IMR-90 (cell line): ENCODE measurements around the gene TMEM132A. TPM values are rescaled to one million over a fixed set of nuclear protein-coding genes. Genes with fewer than 3 reads are reported as not detected.

ENCODE experiments used
- ATAC-seq: fragments of 200-7000 bp; cut with Tn5 transposase; 2 replicates; pipeline ENCODE4 v1.9.1; 2020; ENCODE audit warnings: low read depth, mild to moderate bottlenecking, moderate library complexity
- BruUV-seq: library from RNA; stranded (reverse); fragments of 400-500 nt; replicated peaks from 2 replicates; lab custom pipeline; 2021; lab: Mats Ljungman, UMichigan
- CTCF ChIA-PET: fragments of 300-600 bp; formaldehyde crosslinking; extraction: SDS; loops from one replicate; lab custom pipeline; 2021; ENCODE audit warnings: antibody characterized with exemption; lab: Yijun Ruan, JAX
- POLR2A ChIA-PET: fragments of 300-600 bp; sonication (Branson Sonifier 250); formaldehyde crosslinking; loops from one replicate; lab custom pipeline; 2022; ENCODE audit warnings: antibody characterized with exemption; ENCODE audit not compliant: unreplicated experiment; lab: Charles Lee
- DNase-seq: peaks from one replicate; pipeline ENCODE4 v3.0.0; 2013
- H2AFZ ChIP-seq: replicated peaks from 2 replicates; pipeline ENCODE3; 2013; ENCODE audit warnings: low read length, mild to moderate bottlenecking; ENCODE audit not compliant: poor library complexity
- H2AK5ac ChIP-seq: 2 replicates; pipeline ENCODE4 v1.6.1; 2013; ENCODE audit warnings: low read depth, low read length, inconsistent platforms
- H2AK9ac ChIP-seq: replicated peaks from 2 replicates; pipeline ENCODE3; 2013; ENCODE audit warnings: mild to moderate bottlenecking, low read depth, low read length, moderate library complexity; ENCODE audit not compliant: poor library complexity
- H2BK120ac ChIP-seq: 2 replicates; pipeline ENCODE4 v1.6.1; 2013; ENCODE audit warnings: low read depth, low read length, inconsistent platforms
- H2BK15ac ChIP-seq: 3 replicates; pipeline ENCODE4 v1.6.1; 2013; ENCODE audit warnings: low read depth, low read length, inconsistent platforms
- H2BK20ac ChIP-seq: 2 replicates; pipeline ENCODE4 v1.6.1; 2013; ENCODE audit warnings: low read depth, mild to moderate bottlenecking, inconsistent platforms, low read length, moderate library complexity
- H2BK5ac ChIP-seq: 2 replicates; pipeline ENCODE4 v1.6.1; 2013; ENCODE audit warnings: mild to moderate bottlenecking, low read depth, low read length, inconsistent platforms; ENCODE audit not compliant: poor library complexity, severe bottlenecking
- H3K14ac ChIP-seq: replicated peaks from 2 replicates; pipeline ENCODE4 v1.6.1; 2013; ENCODE audit warnings: low read depth, low read length, inconsistent platforms
- H3K18ac ChIP-seq: 2 replicates; pipeline ENCODE4 v1.6.1; 2013; ENCODE audit warnings: low read depth, low read length, control low read depth
- H3K23ac ChIP-seq: 2 replicates; pipeline ENCODE4 v1.6.1; 2013; ENCODE audit warnings: low read depth, low read length, inconsistent platforms
- H3K27ac ChIP-seq: 2 replicates; pipeline ENCODE4 v1.5.1; 2013; ENCODE audit warnings: mild to moderate bottlenecking, control low read depth, low read length; ENCODE audit not compliant: insufficient read depth
- H3K27me3 ChIP-seq: 2 replicates; pipeline ENCODE4 v1.6.1; 2013; ENCODE audit warnings: low read length; ENCODE audit not compliant: control insufficient read depth, insufficient read depth
- H3K36me3 ChIP-seq: 2 replicates; pipeline ENCODE4 v1.6.1; 2013; ENCODE audit warnings: low read length, mixed read lengths; ENCODE audit not compliant: control insufficient read depth, insufficient read depth
- H3K4ac ChIP-seq: 2 replicates; pipeline ENCODE4 v1.6.1; 2013; ENCODE audit warnings: low read depth, low read length, inconsistent platforms
- H3K4me1 ChIP-seq: 2 replicates; pipeline ENCODE4 v1.6.1; 2013; ENCODE audit warnings: low read length, mixed read lengths; ENCODE audit not compliant: control insufficient read depth, insufficient read depth
- H3K4me2 ChIP-seq: 2 replicates; pipeline ENCODE4 v1.6.1; 2013; ENCODE audit warnings: low read depth, mild to moderate bottlenecking, control low read depth, low read length, moderate library complexity
- H3K4me3 ChIP-seq: 2 replicates; pipeline ENCODE4 v1.5.1; 2013; ENCODE audit warnings: low read depth, mild to moderate bottlenecking, control low read depth, low read length, moderate library complexity; ENCODE audit not compliant: insufficient read depth
- H3K56ac ChIP-seq: 2 replicates; pipeline ENCODE4 v1.6.1; 2013; ENCODE audit warnings: low read length, inconsistent platforms; ENCODE audit not compliant: insufficient read depth; ENCODE audit errors: extremely low read depth
- H3K79me1 ChIP-seq, 2 experiments: 2 replicates each; pipeline ENCODE4 v1.6.1; 2013; ENCODE audit warnings: low read length in 2 of 2, inconsistent platforms in 1 of 2, low read depth in 1 of 2
- H3K9ac ChIP-seq: 2 replicates; pipeline ENCODE4 v1.6.1; 2013; ENCODE audit warnings: low read depth, low read length, control low read depth
- H3K9me1 ChIP-seq: 2 replicates; pipeline ENCODE4 v1.6.1; 2013; ENCODE audit warnings: low read length, inconsistent platforms; ENCODE audit not compliant: insufficient read depth
- H3K9me3 ChIP-seq: 2 replicates; pipeline ENCODE4 v1.6.1; 2013; ENCODE audit warnings: low read length; ENCODE audit not compliant: control insufficient read depth, insufficient read depth
- H4K20me1 ChIP-seq: 2 replicates; pipeline ENCODE4 v1.6.1; 2013; ENCODE audit warnings: low read length, inconsistent platforms; ENCODE audit not compliant: insufficient read depth
- H4K5ac ChIP-seq: 2 replicates; pipeline ENCODE4 v1.6.1; 2013; ENCODE audit warnings: mild to moderate bottlenecking, low read depth, low read length, control low read depth
- H4K8ac ChIP-seq, 2 experiments: 2 replicates each; pipeline ENCODE4 v1.6.1; 2013; ENCODE audit warnings: low read depth in 2 of 2, low read length in 2 of 2, control low read depth in 1 of 2, inconsistent platforms in 1 of 2
- H4K91ac ChIP-seq: 2 replicates; pipeline ENCODE4 v1.6.1; 2013; ENCODE audit warnings: low read depth, low read length, inconsistent platforms; ENCODE audit not compliant: insufficient read depth
- CHD1 ChIP-seq: IDR thresholded peaks from 2 replicates; pipeline ENCODE4 v1.6.1; 2012; ENCODE audit warnings: low read depth, low read length, improper control_type of control experiment
- CTCF ChIP-seq: conservative IDR thresholded peaks from 2 replicates; pipeline ENCODE4 v1.5.1; 2012; ENCODE audit warnings: mild to moderate bottlenecking, low read depth, low read length, improper control_type of control experiment
- FOS ChIP-seq: fragments of 150-350 bp; IDR thresholded peaks from 2 replicates; pipeline ENCODE4 v1.6.1; 2016; ENCODE audit warnings: low read depth, low read length
- MAFK ChIP-seq: IDR thresholded peaks from 2 replicates; pipeline ENCODE4 v1.6.1; 2012; ENCODE audit warnings: low read depth, low read length, improper control_type of control experiment
- NFE2L2 ChIP-seq: fragments of 150-350 bp; IDR thresholded peaks from 2 replicates; pipeline ENCODE4 v1.6.1; 2016; ENCODE audit warnings: low read depth, mild to moderate bottlenecking, low read length
- POLR2A ChIP-seq: IDR thresholded peaks from 2 replicates; pipeline ENCODE4 v1.6.1; 2012; ENCODE audit warnings: mild to moderate bottlenecking, low read depth, low read length
- RAD21 ChIP-seq: IDR thresholded peaks from 2 replicates; pipeline ENCODE4 v1.6.1; 2012; ENCODE audit warnings: low read length, improper control_type of control experiment
- RCOR1 ChIP-seq: IDR thresholded peaks from 2 replicates; pipeline ENCODE4 v1.6.1; 2012; ENCODE audit warnings: mild to moderate bottlenecking, low read length, improper control_type of control experiment; ENCODE audit not compliant: insufficient replicate concordance
- RFX5 ChIP-seq: IDR thresholded peaks from 2 replicates; pipeline ENCODE4 v1.8.0; 2012; ENCODE audit warnings: low read depth, mild to moderate bottlenecking, low read length, moderate library complexity
- USF2 ChIP-seq: fragments of 150-350 bp; IDR thresholded peaks from 2 replicates; pipeline ENCODE4 v1.6.1; 2017; ENCODE audit warnings: mild to moderate bottlenecking, antibody characterized with exemption, low read length, low read depth
- WGBS, 2 experiments: methylation state at CpG; one replicate each; pipeline versions ENCODE4 v1.1.5 to v1.1.7; 2013; ENCODE audit warnings: missing lambda C conversion rate in 2 of 2; ENCODE audit not compliant: insufficient read length in 1 of 2; ENCODE audit errors: extremely low coverage in 2 of 2; 5-methylcytosine and 5-hydroxymethylcytosine counted together
- dilution Hi-C: fragments of 300-500 bp; cut with HindIII; formaldehyde crosslinking; loops from one replicate; pipeline ENCODE4 v1.14.3; 2018; ENCODE audit warnings: low sequenced_read_pairs; ENCODE audit not compliant: unreplicated experiment
- in situ Hi-C: fragments of 300-500 bp; cut with MboI; formaldehyde crosslinking; loops from 3 replicates; pipeline ENCODE4 v1.14.3; 2019; ENCODE audit warnings: low sequenced_read_pairs, inconsistent platforms, mixed read lengths
- intact Hi-C: fragments of 100-400 bp; cut with micrococcal nuclease; formaldehyde crosslinking; loops from 2 replicates; pipeline ENCODE4 v1.10.0; 2022
- polyA plus RNA-seq, 3 experiments: library from polyadenylated mRNA; depleted of rRNA; stranded (reverse); fragments of >200 nt; gene quantifications; 2 replicates each; pipeline ENCODE4 v1.2.3, GENCODE V29; 2012; ENCODE audit warnings: low replicate concordance in 1 of 3
- total RNA-seq: library from RNA; depleted of rRNA; stranded (reverse); fragments of >200 nt; gene quantifications from 2 replicates; pipeline ENCODE4 v1.2.3, GENCODE V29; 2012

The TMEM132A gene
- total and polyA plus RNA-seq, 2 of the 4 experiments (the other 2 are of a cell fraction) = 7.7 to 64.2 TPM

GRCh38 chr11:60906132-60906972 is 17.9 kb upstream of the TMEM132A start, which contains the start of gene PRPF19 (continued):
- TF ChIP-seq USF2 (peak; percentile 78), FOS (no peak), RAD21 (no peak), POLR2A (peak; percentile 82)

- Histone ChIP-seq H3K9me1 (peaks cover 4% of the 10 kb centered on the region), H2BK20ac (no peak overlapping the region), H3K4me3 (no peak overlapping the region), H2BK15ac (no peak overlapping the region), H4K91ac (no peak overlapping the region), H3K36me3 (no peaks in the 10 kb centered on the region), H3K27ac (no peak overlapping the region), H3K4ac (no peak overlapping the region), H2BK120ac (no peak overlapping the region), H3K4me1 (peaks cover 3% of the 10 kb centered on the region), H3K79me1 (peaks cover 6 to 22% of the 10 kb centered on the region in 2 experiments; a peak in 3 of 4 replicates), H2BK5ac (no peak overlapping the region), H3K14ac (no peak overlapping the region), H3K27me3 (peaks cover 10% of the 10 kb centered on the region), H3K23ac (no peak overlapping the region), H3K4me2 (no peak overlapping the region), H4K5ac (no peak overlapping the region), H3K18ac (no peak overlapping the region), H2AK9ac (no peak overlapping the region), H2AFZ (no peak overlapping the region), H4K8ac (no peak overlapping the region), H4K20me1 (peaks cover 18% of the 10 kb centered on the region), H3K9me3 (no peaks in the 10 kb centered on the region), H3K9ac (no peak overlapping the region), H3K56ac (no peak overlapping the region), H2AK5ac (no peak overlapping the region)
- ChIA-PET CTCF (interaction anchor here (0.6 to 1.4 kb wide), 2 partner anchors 9 to 17 kb away, joined by 4 read pairs; no protein-coding TSS in a partner anchor), POLR2A (no interaction called here)
- in situ Hi-C loops (loop anchor here (25.0 kb wide), 1 partner anchor 1322 kb away; no protein-coding TSS in a partner anchor), intact Hi-C loops (loop anchor here (5.0 kb wide), 1 partner anchor 263 kb away; no protein-coding TSS in a partner anchor), dilution Hi-C loops (no loop called here)
- BruUV-seq = no TSS peak
- WGBS, 2 experiments = 13% methylated on average over 1 of the region's 1 CpG; no CpG with 5 or more reads in 1 of the 2 experiments
- ATAC-seq = no peak
- TF ChIP-seq NFE2L2 (no peak), CHD1 (no peak), RAD21 (no peak), POLR2A (no peak), CTCF (no peak), RFX5 (no peak), USF2 (no peak), MAFK (no peak), RCOR1 (no peak)
- DNase-seq = no peak
Measured at GRCh38 chr11:60908803-60909202, 15.5 kb upstream of the TMEM132A start.
